Endothelial cell (in vitro differentiated cells): Measurements from ENCODE around the gene SPHKAP. TPM values are rescaled to one million over a fixed set of nuclear protein-coding genes. Genes with fewer than 3 reads are reported as not detected.

ENCODE experiments used
- DNase-seq: peaks from one replicate; pipeline ENCODE4 v3.0.0; 2021; ENCODE audit warnings: low spot score
- H3K27ac Mint-ChIP-seq: one replicate; pipeline ENCODE4 v1.8.0; 2021; ENCODE audit warnings: mixed read lengths, inconsistent platforms; ENCODE audit not compliant: unreplicated experiment
- H3K27me3 Mint-ChIP-seq: one replicate; pipeline ENCODE4 v1.8.0; 2021; ENCODE audit warnings: mild to moderate bottlenecking, moderate library complexity, mixed read lengths, inconsistent platforms; ENCODE audit not compliant: unreplicated experiment
- H3K36me3 Mint-ChIP-seq: one replicate; pipeline ENCODE4 v1.8.0; 2021; ENCODE audit warnings: mild to moderate bottlenecking, low read depth, mixed read lengths, inconsistent platforms; ENCODE audit not compliant: unreplicated experiment
- H3K4me1 Mint-ChIP-seq: one replicate; pipeline ENCODE4 v1.8.0; 2021; ENCODE audit warnings: mild to moderate bottlenecking, mixed read lengths, inconsistent platforms; ENCODE audit not compliant: unreplicated experiment
- H3K4me3 Mint-ChIP-seq: one replicate; pipeline ENCODE4 v1.8.0; 2021; ENCODE audit warnings: mild to moderate bottlenecking, mixed read lengths, inconsistent platforms; ENCODE audit not compliant: unreplicated experiment
- H3K9me3 Mint-ChIP-seq: one replicate; pipeline ENCODE4 v1.8.0; 2021; ENCODE audit warnings: mixed read lengths, inconsistent platforms; ENCODE audit not compliant: unreplicated experiment
- CTCF ChIP-seq: fragments of 200-600 bp; sonication (generic); IDR thresholded peaks from one replicate; pipeline ENCODE4 v1.5.0; 2021; ENCODE audit warnings: antibody characterized with exemption; ENCODE audit not compliant: unreplicated experiment
- total RNA-seq: library from RNA; stranded (reverse); fragmentation: NEBNext Ultra II Directional; extraction: Animal tissue kit (Norgen Biotek cat#: 25700); gene quantifications from one replicate; pipeline ENCODE4 v1.2.1, GENCODE V29; 2021; ENCODE audit not compliant: unreplicated experiment

SPHKAP gene
- total RNA-seq, 1 donor from 2014 or later: 0.05 TPM

- H3K4me3 Mint-ChIP-seq: no peak overlapping the region
- no peak overlapping the region for H3K27ac Mint-ChIP-seq
- no peak for DNase-seq
- no peaks in the 10 kb centered on the region for H3K9me3 Mint-ChIP-seq
- no peaks in the 10 kb centered on the region for H3K4me1 Mint-ChIP-seq
- TF ChIP-seq CTCF: no peak
- H3K36me3 Mint-ChIP-seq: no peaks in the 10 kb centered on the region
- H3K27me3 Mint-ChIP-seq: no peaks in the 10 kb centered on the region
Observed at GRCh38 chr2:228103379-228103778, 78.1 kb downstream of the SPHKAP start.

GRCh38 chr2:228102949-228103348, 78.5 kb downstream of the SPHKAP start:
- TF ChIP-seq CTCF: no peak
- Mint-ChIP-seq H3K9me3 (no peaks in the 10 kb centered on the region), H3K27ac (no peak overlapping the region), H3K4me1 (no peaks in the 10 kb centered on the region), H3K36me3 (no peaks in the 10 kb centered on the region), H3K27me3 (no peaks in the 10 kb centered on the region), H3K4me3 (no peak overlapping the region)
- DNase-seq: no peak

DNA sequence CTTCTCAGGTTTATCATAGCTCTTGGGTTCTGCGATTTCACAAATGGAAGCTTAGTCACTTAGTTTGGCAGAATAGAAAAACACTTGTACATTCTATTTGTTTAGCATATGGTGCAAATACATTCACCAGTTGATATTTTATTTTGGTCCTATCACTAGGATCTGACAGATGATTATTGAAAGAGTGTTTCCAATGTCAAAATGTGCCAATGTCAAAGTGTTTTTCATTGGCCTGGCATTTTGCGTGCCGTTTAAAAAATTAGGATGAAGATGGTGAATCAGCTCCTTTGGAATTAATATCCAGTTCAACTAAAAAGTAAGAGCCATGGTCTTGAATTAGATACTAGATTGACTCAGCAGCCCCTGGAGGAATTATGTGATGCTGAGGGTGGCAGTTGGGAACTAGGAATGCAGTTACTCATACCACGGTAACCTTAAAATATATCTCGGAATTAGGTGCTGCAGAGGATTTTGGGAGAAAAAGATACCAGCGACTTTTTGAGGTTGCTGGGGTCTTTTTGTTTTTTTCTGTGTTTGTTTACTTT, 87.0 kb downstream of the SPHKAP start:
- no peak overlapping the region for H3K4me3 Mint-ChIP-seq
- H3K4me1 Mint-ChIP-seq: no peaks in the 10 kb centered on the region
- H3K36me3 Mint-ChIP-seq: no peaks in the 10 kb centered on the region
- no peaks in the 10 kb centered on the region for H3K27me3 Mint-ChIP-seq
- DNase-seq: no peak
- H3K9me3 Mint-ChIP-seq: no peaks in the 10 kb centered on the region
- H3K27ac Mint-ChIP-seq: no peak overlapping the region
- TF ChIP-seq CTCF: no peak

DNA sequence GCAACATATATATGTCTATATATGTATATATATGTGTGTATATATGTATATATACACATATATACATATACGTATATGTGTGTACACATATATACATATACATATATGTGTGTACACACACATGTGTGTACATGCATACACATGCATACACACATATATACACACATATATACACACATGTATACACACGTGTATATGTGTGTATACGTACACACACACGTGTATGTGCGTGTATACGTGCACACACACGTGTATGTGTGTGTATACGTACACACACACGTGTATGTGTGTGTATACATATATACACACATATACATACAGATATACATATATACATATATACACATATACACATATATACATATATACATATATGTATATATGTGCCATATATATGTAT, 89.4 kb downstream of the SPHKAP start:
- peaks cover 5% of the 10 kb centered on the region for H3K9me3 Mint-ChIP-seq
- H3K27me3 Mint-ChIP-seq: peaks cover 5% of the 10 kb centered on the region
- peaks cover 6% of the 10 kb centered on the region for H3K36me3 Mint-ChIP-seq
- no peak for DNase-seq
- H3K4me3 Mint-ChIP-seq: no peak overlapping the region
- H3K27ac Mint-ChIP-seq: no peak overlapping the region
- H3K4me1 Mint-ChIP-seq: no peaks in the 10 kb centered on the region
- no peak for TF ChIP-seq CTCF

DNA sequence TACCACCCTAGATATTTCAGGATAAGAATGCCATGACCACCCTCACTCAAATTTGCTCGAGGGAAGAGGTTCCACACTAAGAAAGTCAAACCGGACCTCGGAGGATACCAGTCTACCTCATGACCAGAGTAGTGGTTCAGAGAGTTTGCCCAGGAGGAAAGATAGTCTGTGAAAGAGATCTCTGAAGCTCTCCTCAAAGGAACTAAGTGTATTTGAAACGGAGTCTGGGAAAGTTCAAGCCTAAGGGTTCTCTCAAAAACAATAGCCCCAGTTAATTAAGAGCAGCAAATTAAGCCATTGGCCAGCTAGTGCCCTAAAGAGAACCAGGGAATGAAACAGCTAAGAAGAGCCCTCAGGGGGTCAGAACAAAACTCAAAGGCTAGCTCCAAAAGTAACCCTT, 94.9 kb downstream of the SPHKAP start:
- peaks cover 6% of the 10 kb centered on the region for H3K36me3 Mint-ChIP-seq
- no peak overlapping the region for H3K4me3 Mint-ChIP-seq
- no peak overlapping the region for H3K27ac Mint-ChIP-seq
- TF ChIP-seq CTCF: no peak
- no peaks in the 10 kb centered on the region for H3K4me1 Mint-ChIP-seq
- peaks cover 5% of the 10 kb centered on the region for H3K9me3 Mint-ChIP-seq
- DNase-seq: no peak
- H3K27me3 Mint-ChIP-seq: peaks cover 5% of the 10 kb centered on the region
